HG02943 (cell line): ENCODE measurements around the gene NOTUM.

Source experiments
- ATAC-seq: cut with Tn5 transposase; IDR thresholded peaks from one replicate; pipeline ENCODE4 v1.9.1; 2021; ENCODE audit warnings: mild to moderate bottlenecking, low read depth, moderate library complexity; ENCODE audit not compliant: unreplicated experiment

NOTUM gene

DNA sequence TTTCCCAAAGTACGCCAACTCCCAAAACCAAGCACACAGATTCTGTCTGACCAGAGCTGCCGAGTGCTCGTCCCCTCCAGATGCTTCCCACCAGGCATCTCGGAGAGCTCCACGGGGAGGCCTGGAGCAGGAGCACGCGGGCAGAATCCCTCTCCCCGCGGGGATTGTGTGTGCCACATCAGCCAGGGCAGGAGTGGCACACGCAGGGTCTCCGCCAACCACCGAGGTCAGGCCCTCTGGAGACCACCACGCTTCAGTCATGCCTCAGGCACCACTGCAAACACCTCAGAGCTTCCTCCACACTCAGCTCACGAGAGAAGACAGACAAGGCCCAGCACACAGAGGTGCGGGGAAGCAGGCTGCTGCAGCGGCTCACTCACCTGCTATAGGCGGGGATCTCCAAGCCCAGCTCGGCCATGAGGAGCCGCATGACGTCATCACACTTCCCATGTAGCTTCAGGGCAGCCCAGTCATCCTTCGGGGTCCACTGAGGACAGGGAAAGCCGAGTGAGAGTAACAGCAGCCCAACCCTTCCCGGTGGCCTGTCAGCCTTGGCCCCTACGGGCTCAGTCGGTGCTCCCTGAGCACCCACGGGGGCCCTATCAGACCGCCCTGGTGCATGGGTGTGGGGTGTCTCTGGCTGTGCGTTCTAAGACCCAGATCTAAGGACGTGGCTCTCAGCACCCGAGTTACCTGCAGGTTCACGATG lies 47.4 kb downstream of the NOTUM start:
- no peak for ATAC-seq

DNA sequence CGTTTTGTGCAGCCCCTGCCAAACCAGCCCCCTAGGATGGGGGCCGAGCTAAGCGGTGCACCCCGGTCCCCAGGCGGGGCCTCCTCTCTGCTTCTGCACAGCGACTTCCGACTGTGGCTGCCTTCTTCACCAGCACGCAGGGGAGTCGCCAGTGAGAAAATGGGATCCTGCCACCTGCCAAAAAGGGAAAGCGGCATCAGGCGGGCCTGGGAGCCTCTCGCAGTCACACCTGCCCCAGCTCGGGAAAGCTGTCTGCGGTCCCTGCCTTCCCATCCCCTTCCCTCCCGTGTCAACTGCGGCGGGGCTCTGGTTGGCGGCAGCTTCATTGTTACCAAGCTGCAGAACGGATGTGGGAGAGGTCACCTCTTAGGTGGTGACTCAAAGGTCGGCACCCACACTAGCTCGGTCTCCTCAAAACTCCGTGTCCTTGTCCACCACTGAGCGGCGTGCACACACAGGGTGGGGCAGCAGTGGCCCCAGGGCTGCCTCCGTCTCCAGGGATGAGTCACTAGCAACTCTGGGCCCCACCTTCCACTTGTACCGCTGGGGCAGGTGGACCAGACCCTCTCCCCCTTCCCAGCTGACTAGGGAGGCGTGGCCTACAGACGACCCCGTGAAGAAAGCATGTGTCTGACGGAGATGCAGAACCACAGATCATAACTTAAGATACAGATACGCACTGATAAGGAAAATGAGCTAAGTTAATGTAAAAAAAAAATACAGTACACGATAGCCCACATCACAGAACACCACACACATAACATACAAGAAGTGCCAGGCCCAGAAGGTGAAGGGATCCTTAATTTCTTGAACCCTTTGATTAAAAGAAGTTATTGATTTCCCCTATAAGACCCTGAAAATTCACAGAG lies 48.3 kb downstream of the NOTUM start:
- no peak for ATAC-seq

DNA sequence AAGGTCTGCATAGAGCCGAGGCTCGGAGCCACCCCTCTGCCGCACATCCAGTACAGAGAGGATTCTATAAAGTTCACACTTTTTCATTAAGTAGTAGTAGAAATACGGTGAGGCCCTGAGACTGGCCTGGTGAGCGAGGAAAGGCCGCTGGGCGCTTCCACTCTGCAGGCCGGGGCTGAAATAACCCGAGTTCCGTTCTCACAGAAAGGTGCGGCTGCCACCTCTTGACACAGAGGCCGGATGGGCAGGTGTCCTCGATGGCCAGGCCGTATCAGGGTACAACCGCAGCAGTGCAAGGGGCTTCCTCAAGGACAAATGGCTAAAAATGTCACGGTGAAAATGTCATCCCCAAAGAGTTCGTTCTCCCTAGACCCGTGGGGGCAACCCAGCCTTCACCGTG lies 49.0 kb downstream of the NOTUM start:
- no peak for ATAC-seq

DNA sequence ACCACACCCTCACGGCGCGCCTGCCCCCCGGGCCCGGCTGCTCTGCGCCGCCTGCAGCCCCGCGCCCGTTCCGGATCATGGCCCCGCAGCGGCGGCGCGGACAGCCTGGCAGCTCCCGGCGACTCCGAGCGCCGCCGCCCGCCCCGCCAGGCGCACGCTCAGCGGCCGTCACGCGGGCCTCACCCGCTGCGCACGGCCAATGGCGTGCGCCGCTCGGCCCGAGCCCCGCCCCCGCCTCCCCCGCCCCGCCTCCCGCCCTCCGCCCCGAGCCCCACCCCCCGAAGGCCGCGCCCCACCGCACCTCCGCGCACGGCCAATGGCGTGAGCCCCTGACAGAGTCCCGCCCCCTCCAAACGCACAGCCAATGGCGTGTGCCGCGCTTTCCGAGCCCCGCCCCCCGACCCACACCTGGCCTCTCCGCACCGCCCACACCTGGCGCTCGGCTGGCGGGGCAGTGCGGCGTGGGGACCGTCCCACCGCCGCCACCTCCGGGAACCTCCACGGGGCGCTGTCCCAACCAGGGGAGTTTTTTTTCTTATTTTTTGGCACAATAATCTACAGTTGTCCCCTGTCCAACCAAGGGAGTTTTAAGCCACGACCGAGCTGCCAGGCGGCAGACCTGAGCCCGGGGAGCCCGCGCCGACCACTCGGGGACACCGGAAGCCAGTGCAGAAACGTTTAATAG lies 49.6 kb downstream of the NOTUM start, which contains the start of gene PCYT2:
Gene PCYT2, minus strand, starts transcription at position 123 of the 685 bp plus-strand sequence. Its CDS starts 44 bp downstream, at position 79.
- ATAC-seq: peak; percentile 62

DNA sequence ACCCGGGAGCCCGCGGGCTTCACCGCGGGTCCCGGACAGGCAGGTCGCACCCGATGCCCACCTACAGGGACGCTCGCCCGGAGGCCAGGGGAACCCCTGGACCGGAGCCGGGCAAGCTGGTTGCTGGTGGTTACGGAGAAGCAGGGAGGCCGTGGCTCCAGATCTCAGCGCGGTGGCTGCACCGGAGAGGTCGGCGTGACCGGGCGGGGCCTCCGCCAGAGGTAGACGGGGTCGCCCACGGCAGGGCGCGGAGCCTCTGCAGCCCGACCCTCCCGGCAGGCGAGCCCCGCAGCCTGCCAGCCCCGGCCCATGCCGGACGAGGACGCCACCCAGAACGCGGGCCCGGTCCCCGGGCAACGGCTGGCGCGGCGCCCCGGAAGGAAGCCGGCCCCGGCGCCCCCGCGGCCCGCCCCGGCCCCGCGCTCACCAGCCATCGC lies 50.1 kb downstream of the NOTUM start:
- peak; percentile 27 for ATAC-seq

DNA sequence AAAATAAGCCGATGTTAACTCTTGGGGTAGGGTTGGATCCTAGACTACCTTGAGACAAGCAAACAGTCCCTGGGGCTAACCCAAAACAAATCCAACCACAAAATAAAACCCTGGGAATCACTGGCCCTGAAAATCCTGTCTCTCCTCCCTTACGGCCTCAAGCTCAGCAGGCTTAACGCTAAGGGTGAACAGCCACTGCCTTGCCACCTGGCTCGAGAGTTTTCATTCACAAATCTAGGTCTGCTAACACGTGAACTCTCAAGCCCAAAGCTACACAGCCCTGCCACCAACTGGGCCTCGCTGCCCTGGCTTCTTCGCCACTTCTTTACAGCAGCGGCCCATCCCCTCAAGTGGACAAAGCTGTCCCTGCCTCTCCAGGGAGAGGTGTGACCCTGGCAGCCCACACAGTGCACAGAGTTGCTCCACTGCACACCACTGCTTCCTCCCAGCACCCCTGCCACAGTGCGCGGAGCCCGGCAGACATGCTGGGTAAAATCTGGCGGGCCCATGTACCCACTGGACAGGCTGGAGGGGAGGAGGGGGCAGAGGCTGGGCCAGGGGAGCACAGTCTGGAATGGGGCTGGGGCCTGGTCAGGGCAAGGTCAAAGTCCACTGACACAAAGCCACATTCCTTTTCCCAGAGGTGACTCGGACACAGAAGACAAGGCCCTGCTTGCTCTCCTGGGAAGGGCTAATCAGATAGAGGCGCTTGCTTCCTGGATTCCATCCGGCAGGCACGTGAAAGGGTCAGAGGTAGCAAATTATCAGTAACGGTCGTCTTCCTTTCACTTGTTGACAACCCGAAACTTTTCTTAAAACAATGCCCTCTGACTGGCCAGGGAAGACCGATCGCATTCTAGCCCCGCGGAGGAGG lies 50.8 kb downstream of the NOTUM start:
- ATAC-seq: no peak

DNA sequence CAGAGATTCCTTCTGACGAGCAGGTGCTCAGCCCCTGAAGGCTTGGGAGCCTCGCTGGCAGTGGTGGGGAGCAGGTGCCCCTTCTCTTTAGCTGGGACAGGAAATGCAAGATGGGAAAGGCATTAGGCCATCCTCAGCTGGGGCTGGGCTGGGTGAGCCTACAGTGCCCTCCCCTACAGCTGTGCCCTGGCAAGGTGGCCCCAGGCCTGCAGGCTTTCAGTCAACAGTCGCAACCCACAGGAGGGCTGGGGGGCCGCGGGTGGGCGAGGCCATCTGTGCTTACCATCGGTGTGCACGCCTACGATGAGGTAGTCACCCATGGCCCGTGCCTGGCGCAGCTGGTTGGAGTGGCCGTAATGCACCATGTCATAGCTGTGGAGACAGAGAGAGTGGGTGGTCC lies 51.8 kb downstream of the NOTUM start:
- ATAC-seq: no peak

DNA sequence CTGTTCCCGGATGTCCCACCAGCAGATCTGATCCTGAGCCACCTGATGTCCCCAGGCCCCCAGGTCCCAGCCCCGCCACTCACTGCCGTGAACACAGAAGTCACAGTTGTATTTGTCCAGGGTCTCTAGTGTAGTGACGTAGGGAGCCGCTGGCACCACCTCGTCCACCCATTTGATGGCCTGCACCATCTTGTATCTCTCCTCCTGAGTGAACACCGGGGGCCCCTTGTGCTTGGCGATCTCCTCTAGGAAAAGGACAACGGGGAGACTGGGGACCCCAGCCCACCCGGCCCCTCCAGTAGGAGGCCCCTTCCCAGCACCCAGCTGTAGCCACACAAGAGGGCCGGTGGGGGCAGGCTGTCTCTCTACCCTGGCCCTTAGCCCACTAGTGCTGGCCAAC lies 52.2 kb downstream of the NOTUM start:
- no peak for ATAC-seq

DNA sequence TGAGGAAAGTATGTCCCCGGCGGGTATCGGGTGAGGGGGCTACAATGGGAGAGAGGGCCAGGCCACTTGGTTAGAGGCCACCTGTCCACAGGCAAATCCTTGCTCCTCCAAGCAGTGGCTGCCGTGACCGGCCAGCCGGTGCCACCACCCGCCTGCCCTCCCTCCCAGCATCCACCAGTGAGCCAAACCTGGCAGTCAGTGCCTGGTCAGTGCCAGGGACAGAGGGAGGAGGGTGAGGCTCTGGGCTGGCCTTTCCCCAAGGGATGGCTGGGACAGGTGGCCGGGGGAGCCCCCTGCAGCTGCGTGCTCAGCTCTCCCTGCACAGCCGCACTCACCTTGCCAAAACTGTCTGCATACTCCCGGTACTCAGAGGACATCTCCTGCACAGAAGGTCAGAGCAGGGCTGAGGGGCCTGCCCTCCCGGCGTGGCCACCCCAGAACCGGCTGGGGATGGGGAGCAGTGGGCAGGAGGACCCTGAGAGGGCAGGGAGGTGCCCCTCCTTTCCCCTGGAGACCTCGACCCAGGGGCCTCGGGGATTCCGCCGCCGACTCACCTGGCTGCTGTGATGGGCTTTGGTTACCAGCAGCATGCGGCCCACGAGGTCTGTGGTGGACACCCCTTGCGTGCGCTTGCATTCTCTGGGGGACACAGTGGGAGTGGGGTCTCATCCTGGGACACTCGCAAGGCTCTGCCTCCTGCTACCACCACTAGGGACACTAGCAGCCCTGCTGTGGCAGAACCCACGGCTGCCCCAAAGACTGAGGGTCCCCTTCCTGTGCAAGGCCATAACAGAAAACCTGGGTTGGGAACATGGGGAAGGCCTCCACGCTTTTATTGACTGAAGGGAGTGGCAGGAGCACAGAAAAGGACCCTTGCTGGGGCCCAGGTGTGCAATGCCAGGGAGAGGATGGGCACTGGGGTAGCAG lies 53.5 kb downstream of the NOTUM start:
- no peak for ATAC-seq

DNA sequence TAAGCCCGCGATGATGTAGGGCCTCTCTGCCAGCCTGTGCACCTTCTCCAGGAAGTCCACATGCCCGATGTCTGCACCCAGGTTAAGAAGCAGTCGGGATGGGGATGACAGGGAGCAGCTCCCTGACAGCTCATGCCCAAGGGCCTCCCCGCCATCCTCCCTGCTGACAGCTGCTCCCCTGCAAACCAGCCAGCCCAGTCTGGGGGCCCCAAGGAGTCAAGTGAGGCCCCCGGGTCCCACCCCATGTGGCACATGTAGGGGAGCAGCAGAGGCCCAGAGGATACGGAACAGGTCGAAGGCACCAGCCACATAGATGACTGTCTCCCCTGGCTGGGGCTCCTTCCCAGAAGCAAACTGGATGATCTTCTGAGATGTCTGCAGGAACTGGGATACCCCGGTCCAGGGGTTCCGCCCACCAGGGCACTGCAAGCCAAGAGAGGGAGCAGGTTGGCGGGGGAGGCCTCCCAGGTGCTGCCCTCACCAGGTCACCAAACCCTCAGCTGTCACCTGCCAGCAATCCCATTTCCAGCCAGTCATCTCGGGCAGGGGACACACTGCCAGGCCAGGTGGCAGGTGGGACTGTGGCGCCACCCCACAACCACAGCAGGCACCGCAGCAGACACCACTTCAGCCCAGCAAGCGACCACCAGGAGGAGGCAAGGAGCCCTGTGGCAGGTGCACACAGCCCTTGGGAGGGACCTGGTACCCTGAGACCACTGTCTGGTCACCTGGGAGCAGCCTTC lies 54.3 kb downstream of the NOTUM start:
- no peak for ATAC-seq

DNA sequence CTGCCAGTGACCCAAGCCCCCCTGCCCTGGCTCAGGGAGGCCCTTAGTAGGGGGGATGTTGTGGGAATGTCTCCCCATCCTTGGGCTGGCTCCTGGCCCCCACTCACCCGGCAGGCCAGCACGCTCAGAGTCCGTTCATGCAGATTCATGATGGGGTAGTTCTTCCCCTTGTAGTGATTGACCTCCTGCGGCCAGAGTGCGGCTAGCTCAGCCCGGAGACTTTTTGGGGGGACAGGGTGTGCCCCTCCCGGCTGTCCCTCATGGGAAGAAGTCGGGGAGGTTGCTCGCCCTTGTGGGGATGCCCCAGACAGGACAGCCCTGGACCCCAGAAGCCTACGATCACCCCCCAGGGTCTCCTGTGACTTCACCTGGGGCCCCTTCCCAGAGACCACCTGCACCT lies 55.0 kb downstream of the NOTUM start:
- ATAC-seq: no peak

DNA sequence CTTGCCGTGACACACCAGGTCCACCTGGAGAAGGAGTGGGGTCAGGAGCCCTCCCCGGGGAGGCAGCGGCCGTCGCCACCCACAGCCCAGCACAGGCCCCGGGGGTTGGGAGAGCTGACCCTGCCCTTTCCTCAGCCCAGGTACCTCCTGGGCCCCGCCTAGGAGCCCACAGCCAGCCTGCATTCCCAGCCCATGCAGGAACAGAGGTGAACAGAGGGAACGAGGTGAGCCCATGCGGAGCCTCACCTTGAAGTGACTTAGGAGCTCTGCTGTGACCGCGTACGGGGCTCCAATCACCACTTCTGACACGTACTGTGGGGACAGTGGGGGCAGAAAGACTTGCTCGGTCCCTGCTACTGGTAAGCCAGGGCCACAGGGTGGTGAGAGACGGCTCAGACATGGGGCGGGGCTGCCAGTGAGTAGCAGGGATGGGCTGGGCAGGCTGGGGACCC lies 55.5 kb downstream of the NOTUM start:
- no peak for ATAC-seq

DNA sequence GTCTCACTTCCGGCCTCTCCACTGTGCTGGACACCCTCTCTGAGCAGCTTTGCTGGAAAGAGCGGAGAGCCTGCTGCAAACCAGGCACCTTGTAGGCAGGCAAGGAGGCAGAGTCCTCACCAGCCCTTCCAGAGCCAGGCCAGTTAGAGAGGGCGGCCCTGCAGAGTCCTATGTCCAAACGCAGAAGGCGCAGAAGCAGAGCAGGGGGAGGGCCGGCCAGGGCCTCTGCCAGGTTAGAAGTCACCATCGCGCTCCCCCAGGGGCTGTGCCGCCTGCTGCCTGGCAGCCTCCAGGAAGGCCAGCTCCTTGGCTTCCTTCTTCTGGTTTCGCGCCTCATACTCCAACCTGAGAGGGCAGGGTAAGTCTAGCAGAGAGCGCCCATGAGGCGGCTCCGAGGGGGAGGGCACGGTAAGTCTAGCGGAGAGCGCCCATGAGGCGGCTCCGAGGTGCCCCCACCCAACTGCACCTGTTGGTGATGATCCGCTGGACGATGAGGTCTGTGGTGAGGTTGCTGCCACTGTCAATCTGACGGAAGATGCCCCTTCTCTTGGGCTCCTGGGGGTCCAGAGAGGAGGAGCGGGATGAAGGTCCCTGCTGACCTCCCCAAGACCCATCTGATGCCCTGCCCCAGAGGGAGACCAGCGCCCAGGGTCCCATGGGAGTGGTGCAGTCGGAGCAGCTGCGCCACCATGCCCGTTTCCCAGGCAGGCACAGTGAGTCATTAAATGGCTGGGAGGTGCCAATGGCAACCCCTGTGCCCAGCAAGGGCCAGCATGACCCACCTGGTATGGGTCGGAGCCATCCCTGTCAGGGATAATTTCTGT lies 56.2 kb downstream of the NOTUM start:
- no peak for ATAC-seq

DNA sequence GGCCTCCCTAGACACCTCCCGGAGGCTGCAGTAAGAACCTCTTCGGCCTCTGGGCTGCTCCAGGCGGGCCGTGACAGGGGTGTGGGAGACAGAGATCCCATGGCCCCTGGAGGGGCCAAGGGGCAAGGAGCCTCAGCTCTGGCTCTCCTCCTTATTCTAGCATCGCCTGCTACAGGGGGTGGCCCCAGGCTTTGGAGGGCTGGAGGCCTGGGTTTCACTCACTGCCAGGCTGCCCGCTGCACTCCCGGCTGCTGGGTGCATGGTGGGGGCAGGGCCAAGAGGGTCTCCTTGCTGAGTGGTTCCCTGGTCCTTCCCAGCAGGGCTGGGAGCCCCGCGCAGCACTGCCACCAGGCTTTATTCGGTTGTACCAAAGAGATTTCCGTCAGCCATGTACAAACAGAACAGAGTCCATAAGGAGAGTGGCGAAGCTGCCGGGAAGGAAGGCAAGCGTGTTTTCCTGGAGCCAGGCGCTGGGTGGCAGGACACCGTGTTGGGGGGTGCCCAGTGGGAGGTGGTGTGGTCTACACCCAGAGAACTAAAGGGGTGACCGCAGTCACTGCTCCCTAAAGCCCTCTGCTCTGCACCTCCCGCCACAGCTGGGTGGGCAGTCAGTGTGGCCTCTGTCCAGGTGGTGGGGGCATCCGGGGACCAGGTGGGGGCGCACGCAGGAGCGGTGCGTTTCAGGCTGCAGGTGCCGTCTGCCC lies 56.9 kb downstream of the NOTUM start:
- no peak for ATAC-seq

DNA sequence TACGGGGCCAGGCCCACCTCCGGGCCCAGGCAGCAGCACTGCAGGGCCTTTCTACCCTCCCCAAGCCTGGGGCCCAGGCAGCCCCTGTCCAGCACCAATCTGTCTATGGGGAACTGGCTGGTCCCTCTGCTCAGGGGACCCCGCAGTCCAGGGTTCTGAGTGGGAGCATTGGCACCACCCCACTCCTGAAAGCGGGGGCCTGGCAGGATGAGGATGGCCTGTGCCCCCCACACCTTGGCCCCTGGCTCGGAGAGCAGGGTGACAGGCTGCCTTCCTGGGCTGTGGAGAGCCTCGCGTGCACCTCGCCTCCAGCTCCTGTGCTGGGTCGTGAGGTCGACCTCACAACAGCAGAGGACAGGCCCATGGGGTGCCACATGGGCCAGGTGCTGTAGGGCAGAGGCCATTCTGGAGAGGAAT lies 57.6 kb downstream of the NOTUM start:
- no peak for ATAC-seq

DNA sequence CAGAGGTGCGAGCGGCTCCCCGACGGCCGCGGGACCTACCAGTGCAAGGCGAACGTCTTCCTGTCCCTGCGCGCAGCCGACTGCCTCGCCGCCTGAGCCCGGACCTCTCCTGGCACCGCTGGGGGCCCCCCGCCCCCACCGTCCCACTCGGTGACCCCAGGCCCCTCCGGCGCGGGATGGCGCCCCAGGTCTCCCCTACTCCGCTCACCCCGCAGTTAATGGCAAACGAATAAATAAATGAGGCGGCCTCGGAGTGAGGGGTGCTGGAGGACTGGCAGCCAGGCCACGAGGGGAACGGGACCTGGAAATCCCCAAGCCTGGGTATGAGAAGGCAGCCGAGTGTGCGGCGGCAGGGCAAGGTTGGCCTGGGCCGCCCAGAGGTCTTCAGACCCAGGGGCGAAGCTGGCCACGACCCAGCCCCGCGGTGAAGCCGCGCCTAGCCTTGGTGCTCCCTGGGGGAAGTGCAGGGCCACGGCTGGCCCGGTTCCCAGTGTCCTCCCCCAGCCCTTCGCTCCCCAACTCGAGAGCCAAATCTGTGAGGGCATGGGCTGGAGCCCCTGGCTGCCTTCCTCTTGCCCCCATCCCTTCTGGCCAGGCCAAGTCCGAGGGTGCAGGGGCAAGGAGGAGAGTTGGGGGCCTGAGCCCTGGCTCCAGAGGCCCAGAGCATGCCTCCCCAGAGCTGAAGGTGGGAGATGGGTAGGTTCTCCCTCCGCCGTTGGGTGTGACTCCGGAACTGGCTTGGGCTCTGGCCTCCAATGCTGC lies 58.2 kb downstream of the NOTUM start:
- no peak for ATAC-seq
